Neural cell (in vitro differentiated cells): ENCODE data around the gene GDA. TPM values are rescaled to one million over a fixed set of nuclear protein-coding genes. Genes with fewer than 3 reads are reported as not detected.

Source experiments
- H2AFZ ChIP-seq: fragments of 200-600, 300-800 bp; sonication (generic), shearing (Covaris generic); 2 replicates; pipeline ENCODE4 v1.6.0; 2014; ENCODE audit warnings: low read depth, mild to moderate bottlenecking, antibody characterized with exemption, low read length, moderate library complexity
- H3F3A ChIP-seq: fragments of 200-600 bp; shearing (Covaris generic); 2 replicates; pipeline ENCODE4 v1.6.1; 2016; ENCODE audit warnings: mild to moderate bottlenecking, moderate library complexity, mixed read lengths, antibody characterized with exemption, low read length; ENCODE audit not compliant: insufficient read depth, poor library complexity, severe bottlenecking
- H3K27ac ChIP-seq: fragments of 200-600, 300-800 bp; sonication (generic), shearing (Covaris generic); 2 replicates; pipeline ENCODE4 v1.5.1; 2014; ENCODE audit warnings: mild to moderate bottlenecking, low read length, moderate library complexity
- H3K27me3 ChIP-seq: fragments of 300-800, 200-600 bp; sonication (generic), shearing (Covaris generic); 2 replicates; pipeline ENCODE4 v1.6.0; 2014; ENCODE audit warnings: mild to moderate bottlenecking, low read depth, low read length, moderate library complexity; ENCODE audit not compliant: insufficient read depth
- H3K36me3 ChIP-seq: fragments of 300-800, 200-600 bp; sonication (generic), shearing (Covaris generic); 2 replicates; pipeline ENCODE4 v1.5.1; 2014; ENCODE audit warnings: mild to moderate bottlenecking, antibody characterized with exemption, low read length, moderate library complexity; ENCODE audit not compliant: insufficient read depth
- H3K4me2 ChIP-seq: fragments of 300-800, 200-600 bp; sonication (generic), shearing (Covaris generic); 2 replicates; pipeline ENCODE4 v1.6.0; 2014; ENCODE audit warnings: mild to moderate bottlenecking, low read length
- H3K4me3 ChIP-seq: fragments of 300-800, 200-600 bp; sonication (generic), shearing (Covaris generic); 2 replicates; pipeline ENCODE4 v1.5.1; 2014; ENCODE audit warnings: mild to moderate bottlenecking, low read length, moderate library complexity
- H3K79me2 ChIP-seq: fragments of 200-600 bp; shearing (Covaris generic); replicated peaks from 2 replicates; pipeline ENCODE4 v1.6.0; 2014; ENCODE audit warnings: mild to moderate bottlenecking, low read length, moderate library complexity; ENCODE audit not compliant: insufficient read depth
- H3K9ac ChIP-seq: fragments of 300-800, 200-600 bp; sonication (generic), shearing (Covaris generic); 2 replicates; pipeline ENCODE4 v1.6.1; 2016; ENCODE audit warnings: mild to moderate bottlenecking, low read length, mixed read lengths
- H3K9me2 ChIP-seq: fragments of 200-600 bp; shearing (Covaris generic); 2 replicates; pipeline ENCODE4 v1.6.1; 2016; ENCODE audit warnings: mild to moderate bottlenecking, low read length, mixed read lengths; ENCODE audit not compliant: insufficient read depth
- H3K9me3 ChIP-seq: fragments of 200-600, 300-800 bp; sonication (generic), shearing (Covaris generic); 2 replicates; pipeline ENCODE4 v1.6.1; 2016; ENCODE audit warnings: mild to moderate bottlenecking, mixed run types, low read length, moderate library complexity, mixed read lengths
- H4K20me1 ChIP-seq: fragments of 200-600 bp; shearing (Covaris generic); 2 replicates; pipeline ENCODE4 v1.6.1; 2016; ENCODE audit warnings: mild to moderate bottlenecking, mixed run types; ENCODE audit not compliant: insufficient read depth
- EP300 ChIP-seq: fragments of 450-650 bp; conservative IDR thresholded peaks from 2 replicates; pipeline ENCODE4 v1.6.1; 2014; ENCODE audit warnings: antibody characterized with exemption, mild to moderate bottlenecking, moderate library complexity; ENCODE audit not compliant: poor library complexity, severe bottlenecking
- EZH2 ChIP-seq: fragments of 200-600, 300-800 bp; shearing (Covaris generic), sonication (generic); IDR thresholded peaks from 2 replicates; pipeline ENCODE4 v1.6.1; 2014; ENCODE audit warnings: antibody characterized with exemption, low read length, borderline replicate concordance, mild to moderate bottlenecking; ENCODE audit not compliant: insufficient read depth, poor library complexity, severe bottlenecking
- MXI1 ChIP-seq: fragments of 450-650 bp; conservative IDR thresholded peaks from 2 replicates; pipeline ENCODE4 v1.6.1; 2014; ENCODE audit warnings: antibody characterized with exemption, mild to moderate bottlenecking; ENCODE audit not compliant: poor library complexity, severe bottlenecking
- POLR2AphosphoS5 ChIP-seq: IDR thresholded peaks from 2 replicates; pipeline ENCODE4 v1.6.1; 2012
- RAD21 ChIP-seq: fragments of 450-650 bp; conservative IDR thresholded peaks from 2 replicates; pipeline ENCODE4 v1.6.1; 2014; ENCODE audit warnings: antibody characterized with exemption, mild to moderate bottlenecking, moderate library complexity
- REST ChIP-seq: IDR thresholded peaks from 2 replicates; pipeline ENCODE4 v1.6.1; 2012; ENCODE audit warnings: borderline replicate concordance
- SMC3 ChIP-seq: fragments of 450-650 bp; conservative IDR thresholded peaks from 2 replicates; pipeline ENCODE4 v1.6.1; 2014; ENCODE audit warnings: antibody characterized with exemption, mild to moderate bottlenecking, moderate library complexity; ENCODE audit not compliant: poor library complexity
- TAF1 ChIP-seq: IDR thresholded peaks from 2 replicates; pipeline ENCODE4 v1.6.1; 2012; ENCODE audit warnings: low read depth
- polyA minus RNA-seq: library from RNA; depleted of rRNA, polyadenylated mRNA; stranded (reverse); fragments of >200 nt; gene quantifications from 2 replicates; pipeline ENCODE4 v1.2.3, GENCODE V29; 2014
- polyA plus RNA-seq: library from polyadenylated mRNA; depleted of rRNA; stranded (reverse); fragments of >200 nt; gene quantifications from 2 replicates; pipeline ENCODE4 v1.2.3, GENCODE V29; 2014
- TF ChIP-seq, protein P1 (sequence below): fragments of 450-650 bp; IDR thresholded peaks from 2 replicates; pipeline ENCODE4 v1.5.1; 2014; ENCODE audit warnings: antibody characterized with exemption, mild to moderate bottlenecking, moderate library complexity; ENCODE audit not compliant: poor library complexity, severe bottlenecking

The GDA gene
- 0.26 and 0.52 TPM in 2 replicates for polyA plus RNA-seq
- polyA minus RNA-seq: 0.24 and 0.46 TPM in 2 replicates

DNA sequence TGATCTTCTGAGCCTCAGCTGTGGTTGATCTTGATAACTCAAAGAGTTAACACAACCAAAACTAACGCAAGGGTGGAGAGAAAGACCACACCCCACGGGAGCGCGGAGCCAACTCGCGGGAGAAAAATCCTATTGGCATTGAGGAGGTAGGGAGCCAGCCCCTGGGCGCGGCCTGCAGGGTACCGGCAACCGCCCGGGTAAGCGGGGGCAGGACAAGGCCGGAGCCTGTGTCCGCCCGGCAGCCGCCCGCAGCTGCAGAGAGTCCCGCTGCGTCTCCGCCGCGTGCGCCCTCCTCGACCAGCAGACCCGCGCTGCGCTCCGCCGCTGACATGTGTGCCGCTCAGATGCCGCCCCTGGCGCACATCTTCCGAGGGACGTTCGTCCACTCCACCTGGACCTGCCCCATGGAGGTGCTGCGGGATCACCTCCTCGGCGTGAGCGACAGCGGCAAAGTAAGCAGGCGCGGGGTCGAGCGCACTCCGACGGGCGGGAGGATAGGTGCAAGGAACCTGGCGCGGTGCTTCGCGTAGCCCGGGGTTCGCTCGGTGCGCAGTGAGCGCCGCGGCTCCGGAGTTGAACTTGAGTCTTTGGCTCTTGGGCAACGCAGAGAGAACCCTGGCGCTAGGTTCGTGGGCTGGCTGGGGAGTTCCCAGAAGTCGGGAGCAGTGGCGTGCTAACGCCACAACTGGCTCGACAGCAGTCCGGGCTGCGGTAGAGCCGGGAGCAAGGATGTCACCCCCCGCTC lies at the start of gene GDA:
Gene GDA, plus strand, starts transcription at position 210 of the 745 bp plus-strand sequence. Its CDS starts 120 bp downstream, at position 330.
- Histone ChIP-seq H3K27ac (peak within 1 kb of the TSS; percentile 26), H4K20me1 (no peaks in the 10 kb centered on the region), H3K4me2 (no peak within 1 kb of the TSS), H3K9me2 (no peaks in the 10 kb centered on the region), H2AFZ (no peak within 1 kb of the TSS), H3K9ac (no peak within 1 kb of the TSS), H3F3A (no peaks in the 10 kb centered on the region), H3K9me3 (no peaks in the 10 kb centered on the region), H3K4me3 (peak within 1 kb of the TSS; percentile 66), H3K27me3 (peaks cover 32% of the 10 kb centered on the region), H3K79me2 (no peaks in the 10 kb centered on the region), H3K36me3 (no peaks in the 10 kb centered on the region)
- TF ChIP-seq EZH2 (no peak), POLR2AphosphoS5 (no peak), REST (no peak), RAD21 (peak; percentile 18), MXI1 (peak; percentile 49), SMC3 (peak; percentile 29), TAF1 (no peak), EP300 (no peak)
- TF ChIP-seq, protein P1, sequence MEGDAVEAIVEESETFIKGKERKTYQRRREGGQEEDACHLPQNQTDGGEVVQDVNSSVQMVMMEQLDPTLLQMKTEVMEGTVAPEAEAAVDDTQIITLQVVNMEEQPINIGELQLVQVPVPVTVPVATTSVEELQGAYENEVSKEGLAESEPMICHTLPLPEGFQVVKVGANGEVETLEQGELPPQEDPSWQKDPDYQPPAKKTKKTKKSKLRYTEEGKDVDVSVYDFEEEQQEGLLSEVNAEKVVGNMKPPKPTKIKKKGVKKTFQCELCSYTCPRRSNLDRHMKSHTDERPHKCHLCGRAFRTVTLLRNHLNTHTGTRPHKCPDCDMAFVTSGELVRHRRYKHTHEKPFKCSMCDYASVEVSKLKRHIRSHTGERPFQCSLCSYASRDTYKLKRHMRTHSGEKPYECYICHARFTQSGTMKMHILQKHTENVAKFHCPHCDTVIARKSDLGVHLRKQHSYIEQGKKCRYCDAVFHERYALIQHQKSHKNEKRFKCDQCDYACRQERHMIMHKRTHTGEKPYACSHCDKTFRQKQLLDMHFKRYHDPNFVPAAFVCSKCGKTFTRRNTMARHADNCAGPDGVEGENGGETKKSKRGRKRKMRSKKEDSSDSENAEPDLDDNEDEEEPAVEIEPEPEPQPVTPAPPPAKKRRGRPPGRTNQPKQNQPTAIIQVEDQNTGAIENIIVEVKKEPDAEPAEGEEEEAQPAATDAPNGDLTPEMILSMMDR: peak; percentile 23

GRCh38 chr9:72102520-72102919 lies 46.7 kb upstream of the GDA start:
- H3K4me3 ChIP-seq: no peak overlapping the region
- TF ChIP-seq, protein P1: no peak
- TF ChIP-seq EP300: no peak
- TF ChIP-seq EZH2: no peak
- TF ChIP-seq TAF1: no peak
- no peak for TF ChIP-seq RAD21
- TF ChIP-seq SMC3: no peak
- no peak for TF ChIP-seq REST
- TF ChIP-seq POLR2AphosphoS5: no peak
- TF ChIP-seq MXI1: no peak

More at GRCh38 chr9:72102520-72102919, 46.7 kb upstream of the GDA start:
- Histone ChIP-seq H2AFZ (no peak overlapping the region), H4K20me1 (no peaks in the 10 kb centered on the region), H3K27ac (no peak overlapping the region), H3K4me2 (no peak overlapping the region), H3F3A (no peaks in the 10 kb centered on the region), H3K36me3 (no peaks in the 10 kb centered on the region), H3K79me2 (no peaks in the 10 kb centered on the region), H3K9me3 (no peaks in the 10 kb centered on the region), H3K9me2 (no peaks in the 10 kb centered on the region), H3K27me3 (no peaks in the 10 kb centered on the region), H3K9ac (no peak overlapping the region)
